GM12892 (cell line): ENCODE measurements around the gene LRRC61.

Source experiments
- POLR2A ChIP-seq: IDR thresholded peaks from 2 replicates; pipeline ENCODE4 v1.6.1; 2011; ENCODE audit warnings: low read depth, low read length, control low read depth
- TAF1 ChIP-seq: IDR thresholded peaks from 2 replicates; pipeline ENCODE4 v1.6.1; 2011; ENCODE audit warnings: low read depth, mild to moderate bottlenecking, control low read depth, low read length, borderline replicate concordance

DNA sequence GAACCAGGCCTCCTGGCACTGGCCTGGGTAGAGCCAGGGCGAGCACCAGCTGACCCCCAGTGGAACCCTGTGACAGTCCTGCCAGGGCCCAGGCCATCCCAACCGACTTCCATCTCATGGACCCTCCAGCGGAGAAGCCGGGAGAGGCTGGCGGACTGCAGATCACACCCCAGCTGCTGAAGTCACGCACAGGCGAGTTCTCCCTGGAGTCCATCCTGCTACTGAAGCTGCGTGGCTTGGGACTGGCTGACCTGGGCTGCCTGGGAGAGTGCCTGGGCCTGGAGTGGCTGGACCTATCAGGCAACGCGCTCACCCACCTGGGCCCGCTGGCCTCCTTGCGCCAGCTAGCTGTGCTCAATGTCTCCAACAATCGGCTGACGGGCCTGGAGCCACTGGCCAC lies 13.6 kb downstream of the LRRC61 start:
- no peak for TF ChIP-seq POLR2A
- TF ChIP-seq TAF1 = no peak
